ENCODE data around the gene ZMAT5.

- TF ChIP-seq CTCF (IDR thresholded peaks at IDR 0.05; ENCODE audit: insufficient read depth, low read length, poor library complexity, severe bottlenecking) (no peak), EZH2phosphoT487 (conservative IDR thresholded peaks at IDR 0.05; ENCODE audit: low read length) (no peak)
Measured at GRCh38 chr22:29803190-29803589, 36.4 kb upstream of the ZMAT5 start.

All from SU-DHL-6 (cell line).